GM12878 (cell line): ENCODE results near the gene LHX6. TPM values are rescaled to one million over a fixed set of nuclear protein-coding genes. Genes with fewer than 3 reads are reported as not detected.

Experiments used
- ATAC-seq: fragments of 200-7000 bp; cut with Tn5 transposase; 3 replicates; pipeline ENCODE4 v1.9.1; 2020; ENCODE audit warnings: mild to moderate bottlenecking, moderate library complexity
- BruUV-seq: library from RNA; stranded (reverse); fragments of 400-500 nt; replicated peaks from 2 replicates; lab custom pipeline; 2021; lab: Mats Ljungman, UMichigan
- CTCF ChIA-PET: fragments of 300-600 bp; sonication (Branson Sonifier 250); formaldehyde crosslinking; extraction: SDS; loops from one replicate; lab custom pipeline; 2021; ENCODE audit warnings: inconsistent platforms; lab: Yijun Ruan, JAX
- POLR2A ChIA-PET: fragments of 350-600 bp; formaldehyde crosslinking; extraction: SDS; loops from one replicate; lab custom pipeline; 2021; ENCODE audit warnings: inconsistent platforms; lab: Charles Lee
- RAD21 ChIA-PET: fragments of 300-600 bp; sonication (Branson Sonifier 250); formaldehyde crosslinking; loops from one replicate; lab custom pipeline; 2023; ENCODE audit warnings: antibody characterized with exemption; ENCODE audit not compliant: unreplicated experiment; lab: Charles Lee
- SMC1A ChIA-PET: fragments of 300-600 bp; sonication (Branson Sonifier 250); formaldehyde crosslinking; loops from one replicate; lab custom pipeline; 2023; ENCODE audit not compliant: unreplicated experiment, uncharacterized antibody; lab: Charles Lee
- DNase-seq: peaks from one replicate; pipeline ENCODE4 v3.0.0-alpha.2; 2011; ENCODE audit warnings: low read depth, low spot score
- FAIRE-seq: peaks from 3 replicates; lab custom pipeline; 2011; peaks lifted over from hg19 to GRCh38; lab: Jason Lieb, UNC
- H2AFZ ChIP-seq: 2 replicates; pipeline ENCODE4 v1.6.0; 2011; ENCODE audit warnings: low read depth, low read length, control low read depth; ENCODE audit not compliant: control insufficient read depth
- H3K27ac ChIP-seq: 2 replicates; pipeline ENCODE4 v1.5.1; 2011; ENCODE audit warnings: control low read depth; ENCODE audit not compliant: control insufficient read depth, insufficient read depth
- H3K27me3 ChIP-seq, 2 experiments: replicated peaks in 1 of 2; 2 replicates each; pipeline versions ENCODE4 v1.6.0 to v1.6.1; 2011; ENCODE audit warnings: low read length in 1 of 2; ENCODE audit not compliant: control insufficient read depth in 2 of 2, insufficient read depth in 2 of 2
- H3K36me3 ChIP-seq, 2 experiments: 2 replicates each; pipeline ENCODE4 v1.5.1; 2011; ENCODE audit warnings: low read length in 1 of 2; ENCODE audit not compliant: control insufficient read depth in 2 of 2, insufficient read depth in 2 of 2
- H3K4me1 ChIP-seq: 2 replicates; pipeline ENCODE4 v1.6.1; 2011; ENCODE audit warnings: mild to moderate bottlenecking, low read length, moderate library complexity, mixed read lengths; ENCODE audit not compliant: control insufficient read depth, insufficient read depth
- H3K4me2 ChIP-seq: 2 replicates; pipeline ENCODE4 v1.6.0; 2011; ENCODE audit warnings: control low read depth; ENCODE audit not compliant: control insufficient read depth, insufficient read depth
- H3K4me3 ChIP-seq: fragments of 200-600 bp; sonication (generic); 2 replicates; pipeline ENCODE4 v1.5.1; 2016
- H3K79me2 ChIP-seq: 2 replicates; pipeline ENCODE4 v1.6.0; 2011; ENCODE audit warnings: low read length; ENCODE audit not compliant: control insufficient read depth, insufficient read depth
- H3K9ac ChIP-seq: 2 replicates; pipeline ENCODE4 v1.8.0; 2011; ENCODE audit warnings: low read length, control low read depth, mixed read lengths; ENCODE audit not compliant: control insufficient read depth, insufficient read depth
- H3K9me3 ChIP-seq: replicated peaks from 3 replicates; pipeline ENCODE4 v1.5.1; 2011; ENCODE audit warnings: mild to moderate bottlenecking, low read length; ENCODE audit not compliant: control insufficient read depth, insufficient read depth
- H4K20me1 ChIP-seq: 2 replicates; pipeline ENCODE4 v1.6.0; 2011; ENCODE audit not compliant: control insufficient read depth, insufficient read depth
- BHLHE40 ChIP-seq, 2 experiments: fragments of 450-650 bp in 1 of 2; IDR thresholded peaks; 2 replicates each; pipeline ENCODE4 v1.6.1; 2011 to 2017; ENCODE audit warnings: low read depth in 2 of 2, borderline replicate concordance in 1 of 2, improper control_type of control experiment in 1 of 2, low read length in 1 of 2, mild to moderate bottlenecking in 1 of 2
- E2F4 ChIP-seq: IDR thresholded peaks from 2 replicates; pipeline ENCODE4 v1.6.1; 2012; ENCODE audit warnings: low read depth, low read length, improper control_type of control experiment
- IRF3 ChIP-seq: fragments of 450-650 bp; IDR thresholded peaks from 2 replicates; pipeline ENCODE4 v1.6.1; 2014; ENCODE audit warnings: mild to moderate bottlenecking
- POU2F2 ChIP-seq: IDR thresholded peaks from 3 replicates; pipeline ENCODE4 v1.6.1; 2011; ENCODE audit warnings: low read depth, mild to moderate bottlenecking, low read length, borderline replicate concordance
- SMARCA5 ChIP-seq: fragments of 450-650 bp; IDR thresholded peaks from 2 replicates; pipeline ENCODE4 v1.6.1; 2017; ENCODE audit warnings: mild to moderate bottlenecking
- WGBS: methylation state at CpG from one replicate; pipeline ENCODE4 v1.1.6; 2016; ENCODE audit warnings: low lambda C conversion rate; ENCODE audit not compliant: insufficient replicate concordance, insufficient coverage; ENCODE audit errors: missing lambda C conversion rate; 5-methylcytosine and 5-hydroxymethylcytosine counted together
- in situ Hi-C: fragments of 300-500 bp; cut with MboI; formaldehyde crosslinking; loops from 9 replicates; pipeline ENCODE4 v1.14.3; 2018; ENCODE audit warnings: mixed read lengths
- intact Hi-C: fragments of 100-400 bp; cut with micrococcal nuclease; formaldehyde crosslinking; loops from one replicate; pipeline ENCODE4 v1.14.2; 2022; ENCODE audit not compliant: unreplicated experiment
- polyA plus RNA-seq, 11 experiments: library from polyadenylated mRNA; depleted of rRNA in 4 of 11; unstranded in 6 of 11; stranded (reverse) in 5 of 11; fragments of >200 nt; fragmentation: Nextera tagmentation in 4 of 11; fragmentation: Illumina TruSeq in 1 of 11; extraction: Ambion mirVana in 4 of 11; extraction: Trizol in 1 of 11; gene quantifications; 1 replicate in 1 of 11; 2 replicates in 10 of 11; pipeline versions ENCODE4 v1.2.1 to v1.2.3, GENCODE V29; 2011 to 2016; ENCODE audit warnings: inconsistent platforms in 2 of 11, missing spikeins in 2 of 11, low read depth in 1 of 11
- total RNA-seq, 4 experiments: library from RNA; depleted of rRNA in 3 of 4; stranded (reverse); fragments of >200 nt in 3 of 4; fragmentation: Illumina TruSeq in 1 of 4; extraction: Trizol in 1 of 4; gene quantifications; 2 replicates each; pipeline versions ENCODE4 v1.2.1 to v1.2.3, GENCODE V29; 2013 to 2021

The LHX6 gene
- total and polyA plus RNA-seq, 10 of the 15 experiments (the other 5 are each of a cell fraction or from before 2014, with no cell fraction given), result not detected

GRCh38 chr9:122190597-122191381, 38.0 kb downstream of the LHX6 start:
- CTCF ChIA-PET, result no interaction called here
- TF ChIP-seq BHLHE40 (IDR thresholded peaks at IDR 0.05; ENCODE audit: borderline replicate concordance in 1 of 2, low read depth in 2 of 2, low read length in 1 of 2), result peak in 1 of 2 experiments; percentile 69; a peak in 2 of 4 replicates
- no peak for TF ChIP-seq POU2F2
- Histone ChIP-seq H3K79me2 (no peaks in the 10 kb centered on the region), H3K27me3 (no peaks in the 10 kb centered on the region; a peak in 1 of 4 replicates), H3K36me3 (no peaks in the 10 kb centered on the region), H4K20me1 (no peaks in the 10 kb centered on the region), H3K4me2 (no peak overlapping the region), H3K4me3 (no peak overlapping the region), H3K27ac (no peak overlapping the region), H3K4me1 (no peaks in the 10 kb centered on the region), H2AFZ (no peak overlapping the region), H3K9me3 (no peaks in the 10 kb centered on the region), H3K9ac (no peak overlapping the region)
- SMC1A ChIA-PET, result no interaction called here
- peak; percentile 66 for ATAC-seq
- no peak for FAIRE-seq
- POLR2A ChIA-PET, result no interaction called here
- RAD21 ChIA-PET, result no interaction called here
- DNase-seq, result no peak
- in situ Hi-C loops (no loop called here), intact Hi-C loops (no loop called here)
- no TSS peak for BruUV-seq
- WGBS, result 35% methylated on average over 12 of the region's 12 CpGs

GRCh38 chr9:122188369-122188768, 40.4 kb downstream of the LHX6 start:
- POLR2A ChIA-PET, result no interaction called here
- FAIRE-seq (no peak), ATAC-seq (no peak), DNase-seq (no peak)
- no peak overlapping the region for H2AFZ ChIP-seq
- no peaks in the 10 kb centered on the region for H3K36me3 ChIP-seq
- no peaks in the 10 kb centered on the region for H4K20me1 ChIP-seq
- H3K27ac ChIP-seq, result no peak overlapping the region
- intact Hi-C loops, result no loop called here
- TF ChIP-seq SMARCA5, result no peak
- no peak for TF ChIP-seq IRF3
- no peak for TF ChIP-seq E2F4
- H3K4me3 ChIP-seq, result no peak overlapping the region
- SMC1A ChIA-PET, result no interaction called here
- H3K9me3 ChIP-seq, result no peaks in the 10 kb centered on the region
- H3K27me3 ChIP-seq, result no peaks in the 10 kb centered on the region; a peak in 2 of 4 replicates
- no peaks in the 10 kb centered on the region for H3K79me2 ChIP-seq
- no TSS peak for BruUV-seq
- WGBS, result 51% methylated on average over 6 of the region's 6 CpGs
- H3K4me2 ChIP-seq, result no peak overlapping the region
- in situ Hi-C loops, result no loop called here
- H3K4me1 ChIP-seq, result no peaks in the 10 kb centered on the region
- no peak overlapping the region for H3K9ac ChIP-seq
- CTCF ChIA-PET, result no interaction called here
- RAD21 ChIA-PET, result no interaction called here
